ENCODE data around the gene KCNK7.

The KCNK7 gene

GRCh38 chr11:65584106-65584505, 11.5 kb downstream of the KCNK7 start:
- Histone ChIP-seq H3K4me3 (ENCODE audit: extremely low read depth, insufficient read depth, low read length, poor library complexity, severe bottlenecking) (no peak overlapping the region), H3K9me3 (ENCODE audit: control insufficient read depth, low read length) (no peaks in the 10 kb centered on the region), H3K4me1 (ENCODE audit: control insufficient read depth, insufficient read depth, low read length, poor library complexity, severe bottlenecking) (peaks cover 10% of the 10 kb centered on the region), H3K27ac (ENCODE audit: low read depth, low read length, severe bottlenecking) (no peak overlapping the region), H3K36me3 (ENCODE audit: control insufficient read depth, insufficient read depth, low read length) (peaks cover 14% of the 10 kb centered on the region)
- WGBS, 2 experiments (ENCODE audit: insufficient coverage in 2 of 2): 90 to 91% methylated on average over 4 to 7 of the region's 8 CpGs

GRCh38 chr11:65583589-65583988, 12.0 kb downstream of the KCNK7 start:
- peaks cover 10% of the 10 kb centered on the region for H3K4me1 ChIP-seq (ENCODE audit: control insufficient read depth, insufficient read depth, low read length, poor library complexity, severe bottlenecking)
- no peak overlapping the region for H3K27ac ChIP-seq (ENCODE audit: low read depth, low read length, severe bottlenecking)
- 93 to 94% methylated on average over 3 to 5 of the region's 10 CpGs for WGBS, 2 experiments (ENCODE audit: insufficient coverage in 2 of 2)
- peaks cover 14% of the 10 kb centered on the region for H3K36me3 ChIP-seq (ENCODE audit: control insufficient read depth, insufficient read depth, low read length)
- H3K9me3 ChIP-seq (ENCODE audit: control insufficient read depth, low read length): no peaks in the 10 kb centered on the region
- H3K4me3 ChIP-seq (ENCODE audit: extremely low read depth, insufficient read depth, low read length, poor library complexity, severe bottlenecking): no peak overlapping the region

- Histone ChIP-seq H3K4me1 (ENCODE audit: control insufficient read depth, insufficient read depth, low read length, poor library complexity, severe bottlenecking) (peaks cover 9% of the 10 kb centered on the region), H3K36me3 (ENCODE audit: control insufficient read depth, insufficient read depth, low read length) (peaks cover 14% of the 10 kb centered on the region), H3K4me3 (ENCODE audit: extremely low read depth, insufficient read depth, low read length, poor library complexity, severe bottlenecking) (no peak overlapping the region), H3K9me3 (ENCODE audit: control insufficient read depth, low read length) (no peaks in the 10 kb centered on the region), H3K27ac (ENCODE audit: low read depth, low read length, severe bottlenecking) (no peak overlapping the region)
- WGBS, 2 experiments (ENCODE audit: insufficient coverage in 2 of 2): 86 to 96% methylated on average over 3 of the region's 3 CpGs
Observed at GRCh38 chr11:65581928-65582327, 13.7 kb downstream of the KCNK7 start.

GRCh38 chr11:65580756-65581155, 14.8 kb downstream of the KCNK7 start:
- Histone ChIP-seq H3K9me3 (ENCODE audit: control insufficient read depth, low read length) (no peaks in the 10 kb centered on the region), H3K4me1 (ENCODE audit: control insufficient read depth, insufficient read depth, low read length, poor library complexity, severe bottlenecking) (peaks cover 18% of the 10 kb centered on the region), H3K36me3 (ENCODE audit: control insufficient read depth, insufficient read depth, low read length) (peaks cover 10% of the 10 kb centered on the region), H3K27ac (ENCODE audit: low read depth, low read length, severe bottlenecking) (no peak overlapping the region), H3K4me3 (ENCODE audit: extremely low read depth, insufficient read depth, low read length, poor library complexity, severe bottlenecking) (no peak overlapping the region)
- 82 to 100% methylated on average over 1 to 2 of the region's 8 CpGs for WGBS, 2 experiments (ENCODE audit: insufficient coverage in 2 of 2)

DNA sequence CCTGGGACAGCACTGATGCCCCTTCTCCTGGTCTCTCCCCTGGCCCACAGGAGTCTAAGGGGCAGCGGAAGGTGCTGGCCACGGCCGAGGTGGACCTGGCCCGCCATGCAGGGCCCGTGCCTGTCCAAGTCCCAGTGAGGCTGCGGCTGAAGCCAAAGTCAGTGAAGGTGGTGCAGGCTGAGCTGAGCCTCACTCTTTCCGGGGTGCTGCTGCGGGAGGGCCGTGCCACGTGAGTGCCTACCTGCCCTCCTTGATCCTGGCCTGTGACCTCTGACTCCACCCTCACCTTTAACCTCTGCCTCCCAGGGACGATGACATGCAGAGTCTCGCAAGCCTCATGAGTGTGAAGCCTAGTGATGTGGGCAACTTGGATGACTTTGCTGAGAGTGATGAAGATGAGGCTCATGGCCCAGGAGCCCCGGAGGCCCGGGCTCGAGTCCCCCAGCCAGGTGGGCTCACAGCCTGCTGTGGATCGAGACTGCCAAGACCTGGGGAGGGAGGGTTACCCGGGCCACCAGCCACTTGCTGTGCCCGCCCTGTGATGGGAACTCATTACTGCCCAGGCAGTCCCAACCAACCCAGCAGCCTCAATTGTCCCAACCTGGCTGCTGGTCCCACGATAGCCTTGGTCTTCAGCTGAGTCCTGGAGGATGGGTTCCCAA, 15.4 kb downstream of the KCNK7 start:
- Histone ChIP-seq H3K4me3 (ENCODE audit: extremely low read depth, insufficient read depth, low read length, poor library complexity, severe bottlenecking) (no peak overlapping the region), H3K4me1 (ENCODE audit: control insufficient read depth, insufficient read depth, low read length, poor library complexity, severe bottlenecking) (peaks cover 21% of the 10 kb centered on the region), H3K36me3 (ENCODE audit: control insufficient read depth, insufficient read depth, low read length) (peaks cover 9% of the 10 kb centered on the region), H3K27ac (ENCODE audit: low read depth, low read length, severe bottlenecking) (no peak overlapping the region), H3K9me3 (ENCODE audit: control insufficient read depth, low read length) (no peaks in the 10 kb centered on the region)
- 94% methylated on average over 12 to 14 of the region's 19 CpGs for WGBS, 2 experiments (ENCODE audit: insufficient coverage in 2 of 2)

GRCh38 chr11:65579291-65579690, 16.3 kb downstream of the KCNK7 start:
- no peak overlapping the region for H3K27ac ChIP-seq (ENCODE audit: low read depth, low read length, severe bottlenecking)
- H3K9me3 ChIP-seq (ENCODE audit: control insufficient read depth, low read length): no peaks in the 10 kb centered on the region
- H3K4me1 ChIP-seq (ENCODE audit: control insufficient read depth, insufficient read depth, low read length, poor library complexity, severe bottlenecking): peaks cover 28% of the 10 kb centered on the region
- peaks cover 9% of the 10 kb centered on the region for H3K36me3 ChIP-seq (ENCODE audit: control insufficient read depth, insufficient read depth, low read length)
- H3K4me3 ChIP-seq (ENCODE audit: extremely low read depth, insufficient read depth, low read length, poor library complexity, severe bottlenecking): no peak overlapping the region
- WGBS, 2 experiments (ENCODE audit: insufficient coverage in 2 of 2): 92 to 94% methylated on average over 4 of the region's 4 CpGs

DNA sequence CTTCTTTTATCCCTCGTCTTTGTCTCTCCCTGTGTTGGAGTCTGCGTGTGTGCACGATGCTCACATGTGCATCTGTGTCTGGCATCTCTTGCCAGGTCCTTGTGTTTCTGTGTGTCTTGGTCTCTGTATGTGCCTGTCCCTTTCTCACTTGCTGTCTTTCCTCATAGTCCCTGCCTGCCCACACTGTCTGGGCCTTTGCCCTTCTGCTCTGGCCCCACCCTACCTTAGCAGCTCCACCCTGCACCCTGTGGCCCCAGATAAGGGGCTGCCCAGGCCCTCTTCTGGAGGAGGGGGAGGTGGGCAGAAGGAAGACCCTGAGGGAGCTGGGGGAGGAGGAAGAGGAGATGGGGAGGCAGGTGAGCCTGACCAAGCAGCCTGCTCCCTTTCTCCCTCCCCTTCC, 16.9 kb downstream of the KCNK7 start:
- H3K9me3 ChIP-seq (ENCODE audit: control insufficient read depth, low read length): no peaks in the 10 kb centered on the region
- H3K4me3 ChIP-seq (ENCODE audit: extremely low read depth, insufficient read depth, low read length, poor library complexity, severe bottlenecking): no peak overlapping the region
- H3K4me1 ChIP-seq (ENCODE audit: control insufficient read depth, insufficient read depth, low read length, poor library complexity, severe bottlenecking): peaks cover 31% of the 10 kb centered on the region
- H3K36me3 ChIP-seq (ENCODE audit: control insufficient read depth, insufficient read depth, low read length): peaks cover 11% of the 10 kb centered on the region
- 77 to 96% methylated on average over 3 of the region's 3 CpGs for WGBS, 2 experiments (ENCODE audit: insufficient coverage in 2 of 2)
- H3K27ac ChIP-seq (ENCODE audit: low read depth, low read length, severe bottlenecking): no peak overlapping the region

GRCh38 chr11:65578134-65578533, 17.5 kb downstream of the KCNK7 start:
- peaks cover 37% of the 10 kb centered on the region for H3K4me1 ChIP-seq (ENCODE audit: control insufficient read depth, insufficient read depth, low read length, poor library complexity, severe bottlenecking)
- peaks cover 17% of the 10 kb centered on the region for H3K36me3 ChIP-seq (ENCODE audit: control insufficient read depth, insufficient read depth, low read length)
- 90 to 91% methylated on average over 6 to 7 of the region's 7 CpGs for WGBS, 2 experiments (ENCODE audit: insufficient coverage in 2 of 2)
- no peak overlapping the region for H3K4me3 ChIP-seq (ENCODE audit: extremely low read depth, insufficient read depth, low read length, poor library complexity, severe bottlenecking)
- H3K27ac ChIP-seq (ENCODE audit: low read depth, low read length, severe bottlenecking): no peak overlapping the region
- H3K9me3 ChIP-seq (ENCODE audit: control insufficient read depth, low read length): no peaks in the 10 kb centered on the region

GRCh38 chr11:65577756-65578109, 17.9 kb downstream of the KCNK7 start:
- no peak overlapping the region for H3K4me3 ChIP-seq (ENCODE audit: extremely low read depth, insufficient read depth, low read length, poor library complexity, severe bottlenecking)
- no peak overlapping the region for H3K27ac ChIP-seq (ENCODE audit: low read depth, low read length, severe bottlenecking)
- H3K9me3 ChIP-seq (ENCODE audit: control insufficient read depth, low read length): no peaks in the 10 kb centered on the region
- H3K4me1 ChIP-seq (ENCODE audit: control insufficient read depth, insufficient read depth, low read length, poor library complexity, severe bottlenecking): peaks cover 39% of the 10 kb centered on the region
- peaks cover 17% of the 10 kb centered on the region for H3K36me3 ChIP-seq (ENCODE audit: control insufficient read depth, insufficient read depth, low read length)
- WGBS, 2 experiments (ENCODE audit: insufficient coverage in 2 of 2): 72 to 80% methylated on average over 7 to 8 of the region's 8 CpGs

DNA sequence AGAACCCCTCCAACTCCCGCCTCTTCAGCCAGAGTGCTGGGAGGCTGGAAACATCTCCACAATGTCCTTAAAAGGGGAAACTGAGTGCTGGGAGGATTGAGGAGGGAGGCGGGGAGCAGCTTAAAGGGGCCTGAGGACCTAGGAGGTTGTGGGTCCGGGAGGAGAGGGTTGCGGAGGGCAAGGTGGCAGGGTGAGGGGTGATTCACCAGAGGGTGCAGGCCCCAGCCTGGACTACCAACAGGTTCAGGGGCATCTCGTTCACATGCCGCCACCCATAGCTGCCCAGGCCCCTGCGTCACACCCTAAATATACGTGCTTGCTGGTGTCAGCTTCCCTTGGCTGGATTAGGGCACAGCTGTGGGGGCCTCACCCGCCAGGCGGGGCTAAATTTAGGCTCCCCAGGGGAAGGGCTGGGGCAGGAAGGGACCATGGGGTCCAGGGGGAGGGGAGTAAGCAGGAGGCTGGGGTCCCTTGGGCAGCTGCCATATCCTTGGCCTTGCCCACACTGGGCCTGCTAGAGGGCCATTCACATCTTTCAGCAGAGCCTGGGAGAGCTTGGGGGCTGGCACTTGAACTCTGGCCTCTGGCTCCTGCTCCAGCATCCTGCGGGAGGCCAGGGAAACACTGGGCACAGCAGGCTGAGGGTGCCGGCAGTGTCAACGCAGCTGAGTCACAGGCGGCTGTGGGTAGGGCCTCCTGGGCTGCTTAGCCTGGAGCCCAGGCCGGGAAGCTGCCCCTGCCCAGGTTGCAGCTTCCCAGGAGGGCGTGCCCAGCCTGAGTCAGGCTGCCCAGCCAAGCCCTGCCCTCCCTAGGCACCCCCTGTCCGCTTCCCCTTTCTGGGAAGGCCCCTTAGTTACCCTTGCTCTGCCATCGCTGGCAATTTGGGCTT, 18.5 kb downstream of the KCNK7 start:
- peaks cover 39% of the 10 kb centered on the region for H3K4me1 ChIP-seq (ENCODE audit: control insufficient read depth, insufficient read depth, low read length, poor library complexity, severe bottlenecking)
- H3K27ac ChIP-seq (ENCODE audit: low read depth, low read length, severe bottlenecking): no peak overlapping the region
- H3K9me3 ChIP-seq (ENCODE audit: control insufficient read depth, low read length): no peaks in the 10 kb centered on the region
- H3K36me3 ChIP-seq (ENCODE audit: control insufficient read depth, insufficient read depth, low read length): peaks cover 15% of the 10 kb centered on the region
- peak overlapping the region; percentile 37 for H3K4me3 ChIP-seq (ENCODE audit: extremely low read depth, insufficient read depth, low read length, poor library complexity, severe bottlenecking)
- 77 to 82% methylated on average over 14 to 15 of the region's 18 CpGs for WGBS, 2 experiments (ENCODE audit: insufficient coverage in 2 of 2)
